Activated effector memory CD4-positive, alpha-beta T cell treated with anti-CD3 and anti-CD28 coated beads, Interleukin-2, amount 50 U/mL, for 16 hours (primary cell): Measurements from ENCODE around the gene CD86.

ENCODE experiments used
- DNase-seq: peaks from one replicate; pipeline ENCODE4 v3.0.0-alpha.2; 2020

Gene CD86

DNA sequence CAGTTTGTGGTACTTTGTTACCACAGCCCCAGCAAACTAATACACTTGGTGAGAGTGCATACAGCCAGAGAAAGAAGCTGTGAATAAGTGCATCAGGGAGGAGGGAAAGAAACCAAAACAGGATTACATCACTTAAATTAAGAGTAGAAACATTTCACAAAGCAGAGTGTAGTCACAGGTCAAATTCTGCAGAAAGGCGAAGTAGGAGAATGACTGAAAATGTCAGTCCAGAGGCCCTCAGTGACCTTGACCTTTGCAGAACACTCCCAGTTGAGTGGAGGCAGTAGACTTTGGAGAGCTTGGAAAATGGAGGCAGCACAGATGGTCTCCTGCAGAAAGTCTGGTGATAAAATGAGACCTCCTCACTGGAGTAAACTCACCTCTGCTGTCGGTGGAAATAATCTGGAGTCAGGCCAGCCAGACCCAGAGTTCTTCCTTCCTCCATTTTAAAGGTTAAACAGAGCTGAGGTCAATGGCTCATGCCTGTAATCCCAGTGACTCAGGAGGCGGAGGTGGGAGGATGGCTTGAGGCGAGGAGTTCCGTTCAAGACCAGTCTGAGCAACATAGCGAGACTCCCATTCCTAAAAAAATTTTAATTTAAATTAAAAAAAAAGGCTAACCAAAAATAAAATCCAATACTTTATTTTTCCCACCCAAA is 5.0 kb downstream of the CD86 start:
- no peak for DNase-seq

DNA sequence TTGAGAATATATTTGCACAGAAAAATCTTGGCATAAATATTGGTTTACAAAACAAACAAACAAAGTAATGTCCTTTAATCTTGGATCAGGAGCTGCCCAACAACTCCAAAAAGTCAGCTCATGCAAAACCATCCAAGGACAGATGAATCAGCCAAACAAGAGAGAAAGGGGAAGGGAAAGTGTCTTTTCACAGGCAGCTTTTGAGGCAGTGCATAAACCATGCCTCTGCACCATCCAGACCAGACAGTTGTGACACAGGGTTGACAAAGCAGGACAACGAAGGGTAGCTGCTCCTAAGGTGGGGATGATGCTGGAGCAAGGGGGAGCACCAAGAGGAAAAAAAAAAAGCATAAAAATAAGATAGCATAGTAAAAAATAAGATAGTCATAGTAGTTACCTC is 8.7 kb downstream of the CD86 start:
- DNase-seq = no peak

- no peak for DNase-seq
Measured at GRCh38 chr3:122064326-122064725, 9.2 kb downstream of the CD86 start.

DNA sequence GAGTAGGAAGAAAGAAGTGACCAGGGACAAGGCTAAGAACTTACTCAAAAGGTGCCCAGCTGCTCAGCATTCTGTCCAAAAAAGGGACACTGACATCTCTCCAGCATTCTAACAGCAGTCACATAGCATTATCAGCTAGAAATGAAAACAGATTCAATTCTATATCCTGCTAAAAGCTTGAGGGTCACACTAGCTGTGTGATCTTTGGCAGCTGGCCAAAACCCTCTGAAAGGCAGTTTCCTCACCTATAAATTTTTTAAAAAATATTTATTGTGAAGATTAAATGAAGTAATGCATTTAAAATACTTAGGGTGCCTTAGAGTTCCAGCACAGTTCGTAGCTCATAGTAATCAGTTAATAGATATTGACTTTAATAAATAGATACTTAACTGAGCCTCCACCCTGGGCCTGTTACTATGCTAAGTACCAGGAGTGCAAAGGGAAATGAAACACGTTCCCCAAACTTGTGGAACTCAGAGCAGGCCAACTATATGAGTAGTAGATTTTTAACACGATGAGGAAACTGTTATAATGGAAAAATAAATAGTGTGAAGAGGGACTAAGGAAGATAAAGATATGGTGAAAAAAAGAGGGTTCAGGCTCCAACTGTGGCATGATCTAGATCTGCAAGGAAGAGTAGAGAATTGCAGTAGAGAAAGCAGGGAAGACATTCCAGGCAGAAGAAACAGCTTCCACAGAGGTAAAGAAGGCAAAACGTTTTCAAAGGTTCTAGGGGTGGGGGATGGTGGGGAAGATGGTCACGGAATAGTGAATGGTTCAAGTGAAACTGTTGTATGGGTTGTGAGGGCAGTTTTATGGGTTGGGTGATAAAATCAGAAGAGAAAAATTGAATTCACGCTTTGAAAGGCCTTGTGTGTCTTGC is 11.4 kb downstream of the CD86 start:
- DNase-seq = no peak

- no peak for DNase-seq
Measured at GRCh38 chr3:122067214-122067550, 12.0 kb downstream of the CD86 start.

DNA sequence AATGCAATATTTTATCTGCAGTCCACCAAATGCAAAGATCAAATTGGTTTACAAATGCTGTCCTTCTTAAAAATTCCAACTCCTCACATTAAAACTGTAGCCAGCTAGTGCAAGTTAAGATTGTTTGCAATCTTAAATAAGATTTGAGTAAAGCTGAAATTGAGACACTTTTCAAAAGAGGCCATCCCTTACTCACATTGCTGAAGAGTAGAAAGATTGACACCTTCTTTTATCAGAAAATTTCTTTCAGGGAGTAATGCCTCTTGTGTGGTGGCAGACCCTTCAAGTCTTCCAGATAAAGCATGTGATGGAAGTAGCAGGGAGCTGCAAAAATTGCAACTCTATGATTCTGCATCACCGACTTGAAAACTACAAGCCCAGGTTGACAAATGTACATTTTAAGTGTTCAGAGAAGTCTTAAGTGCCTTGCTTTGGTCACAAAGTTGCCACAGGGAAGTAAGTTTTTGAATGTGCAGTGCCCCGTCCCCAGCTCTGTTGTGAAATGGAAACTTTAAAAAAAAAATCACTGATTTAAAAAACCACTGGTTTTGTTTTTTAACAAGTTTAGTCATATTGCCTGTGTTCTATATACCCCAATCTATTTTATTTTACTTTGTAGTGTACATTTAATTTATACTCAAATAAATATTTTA is 12.6 kb downstream of the CD86 start:
- no peak for DNase-seq

GRCh38 chr3:122074621-122075265 is 19.6 kb downstream of the CD86 start:
- DNase-seq = no peak

GRCh38 chr3:122076491-122077292 is 21.5 kb downstream of the CD86 start:
- no peak for DNase-seq

GRCh38 chr3:122077293-122078234 is 22.4 kb downstream of the CD86 start:
- no peak for DNase-seq

- DNase-seq = no peak
Measured at GRCh38 chr3:122078235-122078935, 23.2 kb downstream of the CD86 start.

- no peak for DNase-seq
Measured at GRCh38 chr3:122079524-122080206, 24.5 kb downstream of the CD86 start.

- no peak for DNase-seq
Measured at GRCh38 chr3:122080207-122080587, 25.0 kb downstream of the CD86 start.

DNA sequence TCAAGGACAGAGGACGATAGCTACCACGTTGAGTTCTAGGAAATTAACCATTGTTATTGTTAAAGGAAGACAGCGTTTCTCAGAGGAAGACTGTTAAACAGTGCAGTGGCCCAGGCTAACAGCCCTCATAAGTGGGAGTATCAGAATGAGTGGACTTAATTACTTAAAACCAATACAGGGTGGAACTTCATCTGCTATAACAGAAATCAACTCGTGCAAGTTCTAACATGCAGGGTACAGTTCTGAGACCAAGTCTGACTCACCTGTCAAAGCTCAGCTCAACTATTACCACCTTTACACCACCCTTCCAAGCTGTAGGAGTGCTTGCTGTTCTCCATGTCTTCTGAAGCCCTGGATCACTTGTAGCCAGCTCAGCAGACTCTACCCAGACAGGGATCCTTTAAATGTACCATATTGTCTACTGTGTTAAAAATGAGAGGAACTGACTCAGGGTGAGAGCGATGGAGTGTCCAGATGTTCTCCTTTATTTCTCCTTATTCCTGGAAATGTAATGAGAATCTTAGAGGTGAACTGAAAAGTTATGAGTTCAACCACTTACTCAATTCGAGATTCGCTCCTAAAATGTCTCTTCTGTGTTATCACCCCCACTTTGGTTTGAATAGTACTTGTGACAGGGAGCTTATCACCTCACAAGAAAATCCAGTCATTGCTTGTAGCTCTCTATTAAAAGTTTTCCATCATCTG is 26.5 kb downstream of the CD86 start:
- no peak for DNase-seq

- DNase-seq = no peak
Measured at GRCh38 chr3:122082357-122082756, 27.2 kb downstream of the CD86 start.

DNA sequence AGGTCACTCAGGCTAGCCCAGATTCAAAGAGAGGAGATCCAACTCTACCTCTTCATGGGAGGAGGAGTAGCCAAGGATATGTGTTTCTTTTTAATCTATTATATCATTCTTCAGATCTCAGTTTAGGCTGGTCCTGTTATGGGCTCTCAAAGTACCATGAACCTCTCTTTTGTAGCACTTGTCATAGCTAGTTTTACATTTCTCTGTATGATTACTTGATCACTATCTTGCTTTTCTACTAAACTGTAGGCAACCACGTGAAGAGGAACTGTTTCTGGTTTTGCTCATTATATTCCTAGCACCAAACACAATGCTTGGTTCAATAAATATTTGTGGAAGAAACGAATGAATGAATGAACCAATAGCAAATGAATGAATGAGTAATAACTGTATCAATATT is 29.6 kb downstream of the CD86 start:
- DNase-seq = no peak

DNA sequence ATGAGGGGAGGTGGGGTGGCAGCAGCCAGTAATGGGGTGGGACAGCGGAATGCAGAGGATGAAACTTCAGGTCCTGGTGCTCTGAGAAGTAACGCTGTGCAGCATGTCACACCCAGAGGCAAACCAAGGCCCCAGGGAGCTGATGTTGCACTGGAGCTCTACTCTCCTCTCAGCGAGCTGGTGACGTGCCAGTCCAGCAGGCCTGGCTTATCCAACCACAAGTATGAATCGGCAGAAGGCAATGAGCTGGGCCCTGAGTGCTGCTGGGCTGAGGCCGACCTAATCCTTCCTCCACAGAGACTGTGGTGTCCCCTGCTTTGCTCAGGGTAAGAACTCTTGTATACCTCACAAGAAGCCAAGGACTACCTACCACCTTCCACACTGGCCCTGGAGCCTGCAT is 30.5 kb downstream of the CD86 start:
- no peak for DNase-seq

- no peak for DNase-seq
Measured at GRCh38 chr3:122088531-122088930, 33.4 kb downstream of the CD86 start.

DNA sequence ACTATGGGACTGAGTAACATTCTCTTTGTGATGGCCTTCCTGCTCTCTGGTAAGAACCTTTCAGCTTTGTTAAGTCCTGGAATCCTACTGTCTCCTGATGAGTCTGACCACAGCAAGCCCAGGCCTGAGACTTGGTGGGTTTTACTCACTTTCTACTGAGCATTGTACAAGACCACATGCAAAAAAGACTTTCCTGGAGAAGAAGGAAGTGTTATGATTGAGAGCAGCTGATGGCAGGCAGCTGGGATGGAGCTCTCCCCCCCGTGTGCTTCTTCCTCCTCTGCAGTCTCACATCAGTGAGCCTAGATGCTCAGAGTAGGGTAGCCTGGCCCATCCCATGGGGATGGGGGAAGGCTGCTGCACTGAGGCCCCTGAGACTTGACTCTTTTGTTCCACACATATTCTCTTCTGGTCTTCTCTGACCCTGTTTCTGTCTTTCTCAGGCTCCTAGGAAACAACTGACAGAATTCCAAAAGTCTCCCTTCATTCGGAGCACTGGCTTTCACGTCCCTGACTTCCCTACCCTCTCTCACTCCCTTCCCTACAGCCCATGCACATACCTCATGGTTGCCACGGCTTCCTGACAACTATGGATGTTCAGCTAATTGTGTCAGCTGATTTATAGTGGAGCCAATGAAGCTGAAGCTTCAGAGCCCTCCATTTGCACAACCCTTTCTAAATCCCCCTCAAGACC is 36.6 kb downstream of the CD86 start:
- no peak for DNase-seq
